B cell (primary cell): ENCODE results near the gene CFAP54. TPM values are rescaled to one million over a fixed set of nuclear protein-coding genes. Genes with fewer than 3 reads are reported as not detected.

Experiments
- ATAC-seq: fragments of 200-7000 bp; cut with Tn5 transposase; one replicate; pipeline ENCODE4 v1.10.0; 2021; ENCODE audit warnings: low read depth, mild to moderate bottlenecking, moderate number of reproducible peaks, moderate library complexity
- CTCF ChIA-PET: fragments of 350-600 bp; sonication (Branson Sonifier 250); formaldehyde crosslinking; loops from one replicate; lab custom pipeline; 2021; ENCODE audit warnings: antibody characterized with exemption, inconsistent platforms; lab: Charles Lee
- POLR2A ChIA-PET: fragments of 350-600 bp; sonication (Branson Sonifier 250); formaldehyde crosslinking; loops from one replicate; lab custom pipeline; 2021; ENCODE audit warnings: antibody characterized with exemption; lab: Charles Lee
- DNase-seq: peaks from one replicate; pipeline ENCODE4 v3.0.0; 2013
- H2AFZ ChIP-seq: 2 replicates; pipeline ENCODE4 v1.6.1; 2012; ENCODE audit warnings: mild to moderate bottlenecking, low read depth, low read length; ENCODE audit not compliant: insufficient read depth, poor library complexity, severe bottlenecking
- H3K27ac ChIP-seq, 2 donors: 1 replicate in 1 of 2; 2 replicates in 1 of 2; pipeline ENCODE4 v1.5.1; 2012 to 2013; ENCODE audit warnings: low read length in 2 of 2, mild to moderate bottlenecking in 2 of 2, moderate library complexity in 1 of 2
- H3K27me3 ChIP-seq, 4 experiments: fragments of 200-600 bp in 1 of 4; sonication (generic) in 1 of 4; replicated peaks in 1 of 4; 1 replicate in 2 of 4; 2 replicates in 2 of 4; pipeline versions ENCODE4 v1.6.1 to v1.7.0; 2013 to 2016; ENCODE audit warnings: low read length in 3 of 4, mild to moderate bottlenecking in 2 of 4, mixed read lengths in 1 of 4, moderate library complexity in 1 of 4; ENCODE audit not compliant: insufficient read depth in 4 of 4, control insufficient read depth in 3 of 4; ENCODE audit errors: control extremely low read depth in 1 of 4
- H3K36me3 ChIP-seq, 2 experiments: replicated peaks in 1 of 2; 1 replicate in 1 of 2; 2 replicates in 1 of 2; pipeline versions ENCODE4 v1.6.1 to v1.7.1; 2013; ENCODE audit warnings: low read length in 1 of 2; ENCODE audit not compliant: insufficient read depth in 2 of 2, control insufficient read depth in 1 of 2; ENCODE audit errors: control extremely low read depth in 1 of 2, extremely low read depth in 1 of 2
- H3K4me1 ChIP-seq, 2 donors: fragments of 200-600 bp in 1 of 2; sonication (generic) in 1 of 2; 1 replicate in 1 of 2; 2 replicates in 1 of 2; pipeline versions ENCODE4 v1.5.1 to v1.6.1; 2013 to 2017; ENCODE audit warnings: low read length in 2 of 2; ENCODE audit not compliant: control insufficient read depth in 2 of 2, insufficient read depth in 2 of 2
- H3K4me2 ChIP-seq: replicated peaks from 2 replicates; pipeline ENCODE3; 2012; ENCODE audit warnings: mild to moderate bottlenecking, low read depth, low read length; ENCODE audit not compliant: poor library complexity, severe bottlenecking
- H3K4me3 ChIP-seq, 5 experiments: fragments of 200-600 bp in 1 of 5; sonication (generic) in 1 of 5; 1 replicate in 3 of 5; 2 replicates in 2 of 5; pipeline versions ENCODE4 v1.5.1 to v1.7.0; 2011 to 2016; ENCODE audit warnings: low read length in 4 of 5, mild to moderate bottlenecking in 4 of 5, low read depth in 2 of 5, control low read depth in 1 of 5, moderate library complexity in 1 of 5; ENCODE audit not compliant: insufficient read depth in 1 of 5; ENCODE audit errors: control extremely low read depth in 1 of 5, extremely low read depth in 1 of 5
- H3K79me2 ChIP-seq: fragments of 200-600 bp; sonication (generic); one replicate; pipeline ENCODE4 v1.6.0; 2016; ENCODE audit warnings: low read length; ENCODE audit not compliant: control insufficient read depth, insufficient read depth
- H3K9ac ChIP-seq: fragments of 200-600 bp; sonication (generic); 2 replicates; pipeline ENCODE4 v1.6.1; 2017; ENCODE audit warnings: mild to moderate bottlenecking, low read length, moderate library complexity
- H3K9me3 ChIP-seq, 3 donors: one replicate each; pipeline versions ENCODE4 v1.6.1 to v1.7.1; 2013; ENCODE audit warnings: low read length in 2 of 3; ENCODE audit not compliant: control insufficient read depth in 2 of 3, insufficient read depth in 1 of 3; ENCODE audit errors: control extremely low read depth in 1 of 3
- H4K20me1 ChIP-seq: 2 replicates; pipeline ENCODE4 v1.6.0; 2012; ENCODE audit warnings: mild to moderate bottlenecking, low read length; ENCODE audit not compliant: insufficient read depth, control insufficient read depth, poor library complexity, severe bottlenecking
- H3K27ac Mint-ChIP-seq: one replicate; pipeline ENCODE4 v1.8.0; 2021; ENCODE audit warnings: mixed read lengths
- H3K27me3 Mint-ChIP-seq: one replicate; pipeline ENCODE4 v1.8.0; 2021; ENCODE audit warnings: mixed read lengths
- H3K4me1 Mint-ChIP-seq: one replicate; pipeline ENCODE4 v1.8.0; 2021; ENCODE audit warnings: mixed read lengths
- H3K4me3 Mint-ChIP-seq: one replicate; pipeline ENCODE4 v1.8.0; 2021; ENCODE audit warnings: mixed read lengths
- H3K9me3 Mint-ChIP-seq: one replicate; pipeline ENCODE4 v1.8.0; 2022; ENCODE audit warnings: mixed read lengths; ENCODE audit not compliant: insufficient read depth
- CTCF ChIP-seq: fragments of 200-600 bp; IDR thresholded peaks from one replicate; pipeline ENCODE4 v1.8.0; 2022; ENCODE audit warnings: antibody characterized with exemption, mild to moderate bottlenecking
- EZH2 ChIP-seq: IDR thresholded peaks from 2 replicates; pipeline ENCODE4 v1.6.1; 2012; ENCODE audit warnings: borderline replicate concordance, low read depth, mild to moderate bottlenecking, moderate library complexity, low read length; ENCODE audit not compliant: insufficient read depth, poor library complexity, severe bottlenecking
- WGBS: methylation state at CpG from one replicate; pipeline ENCODE4 v1.1.5; 2013; ENCODE audit warnings: missing lambda C conversion rate; ENCODE audit not compliant: insufficient coverage; 5-methylcytosine and 5-hydroxymethylcytosine counted together
- intact Hi-C: fragments of 100-400 bp; cut with micrococcal nuclease; formaldehyde crosslinking; loops from one replicate; pipeline ENCODE4 v1.10.0; 2022
- polyA plus RNA-seq: library from polyadenylated mRNA; depleted of rRNA; stranded (reverse); fragments of >200 nt; gene quantifications from 2 replicates; pipeline ENCODE4 v1.2.3, GENCODE V29; 2012
- total RNA-seq, 2 donors: library from RNA; stranded (reverse); fragments of 120-200 nt in 1 of 2; gene quantifications; 1 replicate in 1 of 2; 2 replicates in 1 of 2; pipeline versions ENCODE4 v1.2.3 to v1.2.4, GENCODE V29; 2013 to 2022

The CFAP54 gene
- total and polyA plus RNA-seq, 2 donors (not counting 1 experiment from before 2014, with no cell fraction given): 0.12 to 0.76 TPM

- no peaks in the 10 kb centered on the region for H3K4me1 ChIP-seq
- ChIA-PET POLR2A (no interaction called here), CTCF (no interaction called here)
- Mint-ChIP-seq H3K27ac (no peak overlapping the region), H3K4me1 (no peaks in the 10 kb centered on the region), H3K9me3 (no peaks in the 10 kb centered on the region), H3K4me3 (no peak overlapping the region), H3K27me3 (peaks cover 4% of the 10 kb centered on the region)
- no peaks in the 10 kb centered on the region for H3K79me2 ChIP-seq
- peaks cover 0 to 3% (median 0%) of the 10 kb centered on the region in 3 donors for H3K9me3 ChIP-seq
- DNase-seq: no peak
- TF ChIP-seq CTCF (no peak), EZH2 (no peak)
- ATAC-seq: no peak
- H2AFZ ChIP-seq: no peak overlapping the region
- H3K27ac ChIP-seq: no peak overlapping the region
- no peaks in the 10 kb centered on the region for H3K36me3 ChIP-seq
- H3K9ac ChIP-seq: no peak overlapping the region
- H3K27me3 ChIP-seq: no peaks in the 10 kb centered on the region
- WGBS: 56% methylated on average over 1 of the region's 1 CpG
- H3K4me2 ChIP-seq: no peak overlapping the region
- no peak overlapping the region for H3K4me3 ChIP-seq
- no peaks in the 10 kb centered on the region for H4K20me1 ChIP-seq
- intact Hi-C loops: no loop called here
These were observed 159.5 kb downstream of the CFAP54 start for GRCh38 chr12:96648923-96649322.

- Histone ChIP-seq H3K4me1 (no peaks in the 10 kb centered on the region), H3K79me2 (no peaks in the 10 kb centered on the region), H3K4me2 (no peak overlapping the region), H3K9ac (no peak overlapping the region), H3K27ac (no peak overlapping the region), H3K9me3 (peaks cover 0 to 2% (median 0%) of the 10 kb centered on the region in 3 donors), H2AFZ (no peak overlapping the region), H3K27me3 (no peaks in the 10 kb centered on the region), H4K20me1 (no peaks in the 10 kb centered on the region), H3K4me3 (no peak overlapping the region), H3K36me3 (no peaks in the 10 kb centered on the region)
- no peak for DNase-seq
- ATAC-seq: no peak
- H3K27me3 Mint-ChIP-seq: peaks cover 7% of the 10 kb centered on the region
- H3K4me1 Mint-ChIP-seq: no peaks in the 10 kb centered on the region
- no CpG with 5 or more reads among the region's 2 CpGs for WGBS
- no peak overlapping the region for H3K27ac Mint-ChIP-seq
- no peaks in the 10 kb centered on the region for H3K9me3 Mint-ChIP-seq
- H3K4me3 Mint-ChIP-seq: no peak overlapping the region
- POLR2A ChIA-PET: no interaction called here
- intact Hi-C loops: no loop called here
- CTCF ChIA-PET: no interaction called here
- no peak for TF ChIP-seq CTCF
- no peak for TF ChIP-seq EZH2
These were observed 163.5 kb downstream of the CFAP54 start for GRCh38 chr12:96652870-96653269.
